ENCODE results near the gene ZP1. TPM values are rescaled to one million over a fixed set of nuclear protein-coding genes. Genes with fewer than 3 reads are reported as not detected.

ZP1 gene
- total RNA-seq, 2 experiments from 2014 or later, result not detected

DNA sequence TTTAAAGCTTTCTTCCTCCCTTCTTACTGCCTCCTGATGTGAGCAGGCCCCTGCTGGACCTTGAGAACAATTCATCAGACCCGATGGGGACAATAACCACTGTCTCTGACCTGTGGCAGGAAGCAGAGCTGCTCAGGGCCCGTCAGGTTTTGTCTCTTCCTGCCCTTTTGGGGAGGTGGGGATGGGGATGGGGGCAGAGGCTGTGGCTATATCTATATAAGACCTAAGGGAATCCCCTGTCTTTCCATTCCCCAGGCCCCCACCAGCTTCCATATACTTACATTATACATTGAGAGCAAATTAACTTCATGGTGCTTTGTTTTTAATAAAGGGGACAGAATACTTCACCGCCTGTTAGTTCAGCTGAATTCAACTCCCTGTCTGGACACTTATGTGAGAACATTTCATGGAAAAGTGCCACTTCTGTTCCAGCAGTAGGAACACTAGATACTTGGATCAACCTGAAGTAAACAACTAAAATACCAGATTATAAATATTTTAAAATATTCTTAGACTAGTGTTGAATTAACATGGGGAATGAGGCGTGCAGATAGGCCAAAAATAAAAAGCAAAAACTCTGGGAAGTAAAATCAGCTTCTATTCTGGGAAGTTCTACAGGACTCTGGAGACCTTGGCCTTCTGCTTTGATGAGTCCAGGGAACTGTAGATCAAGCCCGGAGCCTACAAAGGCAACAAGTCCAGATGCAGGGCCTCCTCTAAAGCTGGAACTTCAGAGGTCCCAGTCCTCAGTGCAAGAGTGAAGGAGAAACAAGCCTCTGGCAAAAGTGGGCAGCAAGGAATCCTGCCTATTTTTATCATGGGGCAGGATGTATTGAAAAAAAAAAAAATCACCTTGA lies 11.1 kb downstream of the ZP1 start:
- Mint-ChIP-seq H3K4me1 (ENCODE audit: low read depth) (peaks cover 4% of the 10 kb centered on the region), H3K27me3 (no peaks in the 10 kb centered on the region), H3K36me3 (ENCODE audit: low read depth) (peaks cover 15% of the 10 kb centered on the region), H3K27ac (no peak overlapping the region), H3K4me3 (no peak overlapping the region), H3K9me3 (no peaks in the 10 kb centered on the region)
- intact Hi-C loops (cut with micrococcal nuclease), result no loop called here
- ChIA-PET CTCF (interaction anchor here (0.9 to 5.0 kb wide), 4 partner anchors 9 to 103 kb away, joined by 3 to 19 read pairs (median 8); no protein-coding TSS in a partner anchor), POLR2A (no interaction called here)
- no peak for DNase-seq
- TF ChIP-seq, protein P1, sequence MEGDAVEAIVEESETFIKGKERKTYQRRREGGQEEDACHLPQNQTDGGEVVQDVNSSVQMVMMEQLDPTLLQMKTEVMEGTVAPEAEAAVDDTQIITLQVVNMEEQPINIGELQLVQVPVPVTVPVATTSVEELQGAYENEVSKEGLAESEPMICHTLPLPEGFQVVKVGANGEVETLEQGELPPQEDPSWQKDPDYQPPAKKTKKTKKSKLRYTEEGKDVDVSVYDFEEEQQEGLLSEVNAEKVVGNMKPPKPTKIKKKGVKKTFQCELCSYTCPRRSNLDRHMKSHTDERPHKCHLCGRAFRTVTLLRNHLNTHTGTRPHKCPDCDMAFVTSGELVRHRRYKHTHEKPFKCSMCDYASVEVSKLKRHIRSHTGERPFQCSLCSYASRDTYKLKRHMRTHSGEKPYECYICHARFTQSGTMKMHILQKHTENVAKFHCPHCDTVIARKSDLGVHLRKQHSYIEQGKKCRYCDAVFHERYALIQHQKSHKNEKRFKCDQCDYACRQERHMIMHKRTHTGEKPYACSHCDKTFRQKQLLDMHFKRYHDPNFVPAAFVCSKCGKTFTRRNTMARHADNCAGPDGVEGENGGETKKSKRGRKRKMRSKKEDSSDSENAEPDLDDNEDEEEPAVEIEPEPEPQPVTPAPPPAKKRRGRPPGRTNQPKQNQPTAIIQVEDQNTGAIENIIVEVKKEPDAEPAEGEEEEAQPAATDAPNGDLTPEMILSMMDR (IDR thresholded peaks at IDR 0.05), result no peak
- no peak for ATAC-seq

DNA sequence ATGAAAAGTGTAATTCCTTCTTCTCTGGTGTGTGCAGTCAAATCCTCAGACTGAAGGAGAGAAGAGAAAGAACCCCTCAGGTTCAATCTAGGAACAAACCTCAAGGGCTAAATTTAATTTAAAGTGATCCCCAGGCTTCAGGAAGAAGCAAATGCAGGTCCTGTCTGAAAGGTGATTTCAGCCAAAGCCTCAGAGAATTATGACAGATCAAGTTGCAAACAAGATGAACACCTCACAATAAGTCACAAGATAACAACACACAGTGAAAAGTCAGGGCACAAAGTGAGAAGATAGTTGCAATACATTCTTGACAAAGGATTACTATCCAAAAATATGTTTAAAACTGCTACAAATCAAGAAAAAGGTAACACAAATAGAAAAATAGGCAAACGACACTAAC lies 11.8 kb downstream of the ZP1 start:
- DNase-seq (no peak), ATAC-seq (no peak)
- Mint-ChIP-seq H3K27ac (no peak overlapping the region), H3K36me3 (ENCODE audit: low read depth) (peaks cover 20% of the 10 kb centered on the region), H3K27me3 (no peaks in the 10 kb centered on the region), H3K4me1 (ENCODE audit: low read depth) (no peaks in the 10 kb centered on the region), H3K9me3 (no peaks in the 10 kb centered on the region), H3K4me3 (no peak overlapping the region)
- TF ChIP-seq, protein P1 (IDR thresholded peaks at IDR 0.05), result no peak
- POLR2A ChIA-PET, result no interaction called here
- CTCF ChIA-PET, result interaction anchor here (1.6 to 1.7 kb wide), 2 partner anchors 9 to 48 kb away, joined by 8 read pairs; no protein-coding TSS in a partner anchor
- intact Hi-C loops (cut with micrococcal nuclease), result no loop called here

DNA sequence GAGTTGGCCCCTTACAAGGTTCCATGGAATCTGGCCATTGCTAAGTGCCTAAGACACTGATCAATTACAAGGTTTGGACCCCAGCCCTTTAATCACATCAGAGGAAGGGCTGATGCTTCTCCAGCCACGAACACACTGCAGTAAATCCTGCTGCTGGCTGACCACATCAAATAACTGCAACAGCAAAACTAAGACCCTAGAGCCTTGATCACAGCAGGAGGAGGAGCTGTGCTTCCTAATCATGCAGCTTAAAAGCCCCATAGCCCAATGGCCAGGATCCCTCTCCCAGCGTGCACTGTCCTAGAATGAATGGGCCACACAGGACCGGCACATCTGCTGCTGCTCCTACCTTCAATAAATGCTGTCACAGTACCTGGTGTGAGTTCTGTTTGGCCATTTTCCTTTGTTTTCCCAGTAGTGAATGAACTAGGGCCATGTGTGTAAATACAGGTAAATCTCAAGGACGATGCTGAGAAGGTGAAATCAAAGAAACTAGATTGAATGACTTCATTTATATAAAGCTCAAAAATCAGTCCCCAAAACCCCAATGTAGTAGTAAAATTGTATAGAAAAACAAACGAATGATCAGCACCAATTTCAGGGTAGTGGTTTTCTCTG lies 12.7 kb downstream of the ZP1 start:
- Mint-ChIP-seq H3K4me1 (ENCODE audit: low read depth) (no peaks in the 10 kb centered on the region), H3K9me3 (no peaks in the 10 kb centered on the region), H3K4me3 (no peak overlapping the region), H3K36me3 (ENCODE audit: low read depth) (peaks cover 20% of the 10 kb centered on the region), H3K27me3 (no peaks in the 10 kb centered on the region), H3K27ac (no peak overlapping the region)
- ATAC-seq (no peak), DNase-seq (no peak)
- intact Hi-C loops (cut with micrococcal nuclease), result no loop called here
- CTCF ChIA-PET, result interaction anchor here (0.7 to 0.9 kb wide), 2 partner anchors 9 to 49 kb away, joined by 3 to 5 read pairs; no protein-coding TSS in a partner anchor
- TF ChIP-seq, protein P1 (IDR thresholded peaks at IDR 0.05), result no peak
- POLR2A ChIA-PET, result no interaction called here

DNA sequence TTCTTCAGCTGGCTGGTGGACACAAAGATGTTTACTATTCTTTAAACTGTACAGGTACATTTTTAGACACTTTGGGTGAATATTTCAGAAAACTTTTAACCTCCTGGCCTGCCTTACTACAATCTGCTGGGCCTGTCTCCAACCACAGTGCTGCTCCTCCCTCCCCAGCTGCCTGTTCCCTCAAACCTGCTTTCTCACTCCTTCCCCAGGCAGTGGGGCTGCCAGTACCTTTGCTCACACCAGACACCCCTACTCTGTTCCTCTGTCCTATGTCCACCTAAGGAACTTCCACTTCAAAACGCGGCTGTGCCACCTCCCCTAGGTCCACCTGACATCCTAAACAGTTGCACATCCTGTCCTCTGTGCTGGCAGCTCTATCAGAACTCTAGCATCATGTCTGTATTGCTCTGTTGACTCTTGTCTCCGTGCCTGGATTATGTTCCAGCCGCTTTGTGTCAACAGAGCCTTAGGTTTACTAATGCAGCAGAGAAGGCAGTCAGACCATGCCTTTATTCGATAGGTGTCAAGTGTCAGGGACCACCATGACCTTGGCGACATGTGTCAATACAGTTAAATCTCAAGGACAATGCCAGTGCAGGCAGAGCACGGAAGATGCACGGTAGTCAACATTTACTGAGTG lies 13.4 kb downstream of the ZP1 start:
- DNase-seq (no peak), ATAC-seq (no peak)
- TF ChIP-seq, protein P1 (IDR thresholded peaks at IDR 0.05), result no peak
- Mint-ChIP-seq H3K4me1 (ENCODE audit: low read depth) (no peaks in the 10 kb centered on the region), H3K27me3 (no peaks in the 10 kb centered on the region), H3K9me3 (no peaks in the 10 kb centered on the region), H3K4me3 (no peak overlapping the region), H3K36me3 (ENCODE audit: low read depth) (peaks cover 22% of the 10 kb centered on the region), H3K27ac (no peak overlapping the region)
- ChIA-PET POLR2A (interaction anchor here (1.2 kb wide), 1 partner anchor 8 kb away, joined by 3 read pairs; no protein-coding TSS in a partner anchor), CTCF (interaction anchor here (0.7 to 2.6 kb wide), 3 partner anchors 8 to 50 kb away, joined by 3 to 11 read pairs (median 5); no protein-coding TSS in a partner anchor)
- intact Hi-C loops (cut with micrococcal nuclease), result no loop called here

Data from activated CD8-positive, alpha-beta T cell treated with anti-CD3 and anti-CD28 coated beads for 36 hours (primary cell).